WTC11 (cell line): ENCODE data around the gene GID8.

ENCODE experiments used
- MAX ChIP-seq: sonication (generic); formaldehyde crosslinking; IDR thresholded peaks from 2 replicates; pipeline ENCODE4 v1.8.0; 2022; ENCODE audit warnings: mild to moderate bottlenecking, missing genetic modification reagents
- ZNF317 ChIP-seq: sonication (generic); formaldehyde crosslinking; IDR thresholded peaks from 2 replicates; pipeline ENCODE4 v1.8.1; 2023; ENCODE audit warnings: low read depth, mild to moderate bottlenecking, moderate library complexity, missing genetic modification reagents, borderline replicate concordance
- TF ChIP-seq, protein P1 (sequence below): sonication (generic); formaldehyde crosslinking; IDR thresholded peaks from 2 replicates; pipeline ENCODE4 v1.8.1; 2022; ENCODE audit warnings: low read depth, mild to moderate bottlenecking, moderate library complexity, missing genetic modification reagents, borderline replicate concordance
- TF ChIP-seq, protein P2 (sequence below): fragments of 200-600 bp; IDR thresholded peaks from 2 replicates; pipeline ENCODE4 v1.8.0; 2022; ENCODE audit warnings: antibody characterized with exemption

DNA sequence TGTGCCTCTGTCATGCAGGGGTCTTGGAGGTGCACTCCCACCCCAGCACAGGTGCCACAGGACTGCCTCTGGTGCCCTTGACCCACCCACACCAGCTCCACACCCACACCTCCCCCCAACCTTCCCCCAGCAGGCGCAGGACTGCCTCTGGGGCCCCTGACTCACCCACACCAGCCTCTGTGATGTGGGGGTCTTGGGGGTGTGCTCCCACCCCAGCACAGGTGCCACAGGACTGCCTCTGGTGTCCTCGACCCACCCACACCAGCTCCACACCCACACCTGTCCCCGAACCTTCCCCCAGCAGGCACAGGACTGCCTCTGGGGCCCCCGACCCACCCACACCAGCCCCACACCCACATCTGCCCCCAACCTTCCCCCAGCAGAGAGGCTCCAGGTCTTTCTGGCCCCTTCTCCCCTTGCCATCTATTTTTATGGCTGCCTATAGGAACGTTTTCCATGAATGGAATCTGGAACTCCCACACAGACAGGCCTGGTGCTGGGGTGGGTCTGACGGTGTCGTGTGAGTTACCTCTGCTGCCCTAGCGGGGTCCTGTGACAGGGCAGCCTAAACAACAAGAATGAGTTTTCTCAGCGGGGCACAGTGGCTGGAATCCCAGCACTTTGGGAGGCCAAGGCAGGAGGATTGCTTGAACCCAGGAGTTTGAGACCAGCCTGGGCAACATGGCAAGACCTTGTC lies 38.0 kb downstream of the GID8 start:
- TF ChIP-seq ZNF317 (no peak), MAX (CRISPR knock-in tag) (no peak)
- TF ChIP-seq, protein P1, sequence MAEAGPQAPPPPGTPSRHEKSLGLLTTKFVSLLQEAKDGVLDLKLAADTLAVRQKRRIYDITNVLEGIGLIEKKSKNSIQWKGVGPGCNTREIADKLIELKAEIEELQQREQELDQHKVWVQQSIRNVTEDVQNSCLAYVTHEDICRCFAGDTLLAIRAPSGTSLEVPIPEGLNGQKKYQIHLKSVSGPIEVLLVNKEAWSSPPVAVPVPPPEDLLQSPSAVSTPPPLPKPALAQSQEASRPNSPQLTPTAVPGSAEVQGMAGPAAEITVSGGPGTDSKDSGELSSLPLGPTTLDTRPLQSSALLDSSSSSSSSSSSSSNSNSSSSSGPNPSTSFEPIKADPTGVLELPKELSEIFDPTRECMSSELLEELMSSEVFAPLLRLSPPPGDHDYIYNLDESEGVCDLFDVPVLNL (CRISPR knock-in tag) = no peak
- TF ChIP-seq, protein P2, sequence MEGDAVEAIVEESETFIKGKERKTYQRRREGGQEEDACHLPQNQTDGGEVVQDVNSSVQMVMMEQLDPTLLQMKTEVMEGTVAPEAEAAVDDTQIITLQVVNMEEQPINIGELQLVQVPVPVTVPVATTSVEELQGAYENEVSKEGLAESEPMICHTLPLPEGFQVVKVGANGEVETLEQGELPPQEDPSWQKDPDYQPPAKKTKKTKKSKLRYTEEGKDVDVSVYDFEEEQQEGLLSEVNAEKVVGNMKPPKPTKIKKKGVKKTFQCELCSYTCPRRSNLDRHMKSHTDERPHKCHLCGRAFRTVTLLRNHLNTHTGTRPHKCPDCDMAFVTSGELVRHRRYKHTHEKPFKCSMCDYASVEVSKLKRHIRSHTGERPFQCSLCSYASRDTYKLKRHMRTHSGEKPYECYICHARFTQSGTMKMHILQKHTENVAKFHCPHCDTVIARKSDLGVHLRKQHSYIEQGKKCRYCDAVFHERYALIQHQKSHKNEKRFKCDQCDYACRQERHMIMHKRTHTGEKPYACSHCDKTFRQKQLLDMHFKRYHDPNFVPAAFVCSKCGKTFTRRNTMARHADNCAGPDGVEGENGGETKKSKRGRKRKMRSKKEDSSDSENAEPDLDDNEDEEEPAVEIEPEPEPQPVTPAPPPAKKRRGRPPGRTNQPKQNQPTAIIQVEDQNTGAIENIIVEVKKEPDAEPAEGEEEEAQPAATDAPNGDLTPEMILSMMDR = no peak
